ENCODE measurements around the gene THAP3.

- TF ChIP-seq CTCF (conservative IDR thresholded peaks at IDR 0.05 in 1 of 2, IDR thresholded peaks at IDR 0.05 in 1 of 2; ENCODE audit: low read depth in 1 of 2, low read length in 2 of 2), result no peak
- TF ChIP-seq EZH2 (IDR thresholded peaks at IDR 0.05; ENCODE audit: low read length, missing control alignments), result no peak
Observed at GRCh38 chr1:6593810-6594209, 30.9 kb upstream of the THAP3 start.
